ENCODE measurements around the gene DOLPP1.

DOLPP1 gene

GRCh38 chr9:129052592-129052991, 28.3 kb upstream of the DOLPP1 start:
- no peak overlapping the region for H3K27ac ChIP-seq (replicated peaks)
- DNase-seq (ENCODE audit: low read depth in 1 of 2, low spot score in 1 of 2), result no peak
- no peak overlapping the region for H3K4me3 ChIP-seq (replicated peaks; ENCODE audit: insufficient read depth, low read length)
- H3K27me3 ChIP-seq (ENCODE audit: insufficient read depth, poor library complexity, severe bottlenecking), result no peaks in the 10 kb centered on the region
- TF ChIP-seq GABPA (IDR thresholded peaks at IDR 0.05; ENCODE audit: low read depth), result no peak
- TF ChIP-seq, protein P1, sequence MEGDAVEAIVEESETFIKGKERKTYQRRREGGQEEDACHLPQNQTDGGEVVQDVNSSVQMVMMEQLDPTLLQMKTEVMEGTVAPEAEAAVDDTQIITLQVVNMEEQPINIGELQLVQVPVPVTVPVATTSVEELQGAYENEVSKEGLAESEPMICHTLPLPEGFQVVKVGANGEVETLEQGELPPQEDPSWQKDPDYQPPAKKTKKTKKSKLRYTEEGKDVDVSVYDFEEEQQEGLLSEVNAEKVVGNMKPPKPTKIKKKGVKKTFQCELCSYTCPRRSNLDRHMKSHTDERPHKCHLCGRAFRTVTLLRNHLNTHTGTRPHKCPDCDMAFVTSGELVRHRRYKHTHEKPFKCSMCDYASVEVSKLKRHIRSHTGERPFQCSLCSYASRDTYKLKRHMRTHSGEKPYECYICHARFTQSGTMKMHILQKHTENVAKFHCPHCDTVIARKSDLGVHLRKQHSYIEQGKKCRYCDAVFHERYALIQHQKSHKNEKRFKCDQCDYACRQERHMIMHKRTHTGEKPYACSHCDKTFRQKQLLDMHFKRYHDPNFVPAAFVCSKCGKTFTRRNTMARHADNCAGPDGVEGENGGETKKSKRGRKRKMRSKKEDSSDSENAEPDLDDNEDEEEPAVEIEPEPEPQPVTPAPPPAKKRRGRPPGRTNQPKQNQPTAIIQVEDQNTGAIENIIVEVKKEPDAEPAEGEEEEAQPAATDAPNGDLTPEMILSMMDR (IDR thresholded peaks at IDR 0.05; ENCODE audit: insufficient read depth, low read length), result no peak
- TF ChIP-seq POLR2AphosphoS5 (IDR thresholded peaks at IDR 0.05; ENCODE audit: low read depth), result no peak
- no peak for TF ChIP-seq REST (IDR thresholded peaks at IDR 0.05; ENCODE audit: insufficient replicate concordance, low read depth)
- no peak for TF ChIP-seq SPI1 (IDR thresholded peaks at IDR 0.05; ENCODE audit: borderline replicate concordance, low read depth)

DNA sequence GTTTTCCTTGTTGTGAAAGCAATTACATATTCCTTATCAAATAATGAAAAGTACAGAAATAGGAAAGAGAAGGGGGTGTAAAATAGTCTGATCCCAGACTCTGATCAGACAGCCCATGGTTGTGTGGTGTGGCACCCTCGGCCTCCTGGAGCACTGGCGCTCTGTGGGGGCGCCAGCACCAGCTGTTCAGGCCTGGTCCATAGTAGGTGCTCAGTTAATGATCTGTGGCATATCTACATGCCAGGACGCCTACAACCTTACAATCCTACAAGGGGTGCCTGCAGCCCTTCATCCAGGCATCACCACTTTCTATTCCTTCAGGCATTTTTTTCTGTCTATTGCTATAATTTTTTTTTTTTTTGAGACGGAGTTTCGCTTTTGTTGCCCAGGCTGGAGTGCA, 27.9 kb upstream of the DOLPP1 start:
- H3K4me3 ChIP-seq (replicated peaks; ENCODE audit: insufficient read depth, low read length), result no peak overlapping the region
- DNase-seq (ENCODE audit: low read depth in 1 of 2, low spot score in 1 of 2), result no peak
- no peaks in the 10 kb centered on the region for H3K27me3 ChIP-seq (ENCODE audit: insufficient read depth, poor library complexity, severe bottlenecking)
- H3K27ac ChIP-seq (replicated peaks), result no peak overlapping the region
- TF ChIP-seq GABPA (IDR thresholded peaks at IDR 0.05; ENCODE audit: low read depth) (no peak), POLR2AphosphoS5 (IDR thresholded peaks at IDR 0.05; ENCODE audit: low read depth) (no peak), REST (IDR thresholded peaks at IDR 0.05; ENCODE audit: insufficient replicate concordance, low read depth) (no peak), SPI1 (IDR thresholded peaks at IDR 0.05; ENCODE audit: borderline replicate concordance, low read depth) (no peak)
- TF ChIP-seq, protein P1 (IDR thresholded peaks at IDR 0.05; ENCODE audit: insufficient read depth, low read length), result no peak

- DNase-seq (ENCODE audit: low read depth in 1 of 2, low spot score in 1 of 2), result no peak
- Histone ChIP-seq H3K27ac (replicated peaks) (no peak overlapping the region), H3K27me3 (ENCODE audit: insufficient read depth, poor library complexity, severe bottlenecking) (no peaks in the 10 kb centered on the region), H3K4me3 (replicated peaks; ENCODE audit: insufficient read depth, low read length) (no peak overlapping the region)
- no peak for TF ChIP-seq REST (IDR thresholded peaks at IDR 0.05; ENCODE audit: insufficient replicate concordance, low read depth)
- no peak for TF ChIP-seq GABPA (IDR thresholded peaks at IDR 0.05; ENCODE audit: low read depth)
- TF ChIP-seq SPI1 (IDR thresholded peaks at IDR 0.05; ENCODE audit: borderline replicate concordance, low read depth), result no peak
- no peak for TF ChIP-seq POLR2AphosphoS5 (IDR thresholded peaks at IDR 0.05; ENCODE audit: low read depth)
- TF ChIP-seq, protein P1 (IDR thresholded peaks at IDR 0.05; ENCODE audit: insufficient read depth, low read length), result no peak
These were observed 26.6 kb upstream of the DOLPP1 start for GRCh38 chr9:129054163-129054851.
